ENCODE measurements around the gene CORO2B. TPM values are rescaled to one million over a fixed set of nuclear protein-coding genes. Genes with fewer than 3 reads are reported as not detected.
A peak's percentile ranks its signal among the peaks of the same experiment; 100 is the strongest.

The CORO2B gene
- total and polyA plus RNA-seq, 2 experiments from 2014 or later, result 1.6 to 4.6 TPM

DNA sequence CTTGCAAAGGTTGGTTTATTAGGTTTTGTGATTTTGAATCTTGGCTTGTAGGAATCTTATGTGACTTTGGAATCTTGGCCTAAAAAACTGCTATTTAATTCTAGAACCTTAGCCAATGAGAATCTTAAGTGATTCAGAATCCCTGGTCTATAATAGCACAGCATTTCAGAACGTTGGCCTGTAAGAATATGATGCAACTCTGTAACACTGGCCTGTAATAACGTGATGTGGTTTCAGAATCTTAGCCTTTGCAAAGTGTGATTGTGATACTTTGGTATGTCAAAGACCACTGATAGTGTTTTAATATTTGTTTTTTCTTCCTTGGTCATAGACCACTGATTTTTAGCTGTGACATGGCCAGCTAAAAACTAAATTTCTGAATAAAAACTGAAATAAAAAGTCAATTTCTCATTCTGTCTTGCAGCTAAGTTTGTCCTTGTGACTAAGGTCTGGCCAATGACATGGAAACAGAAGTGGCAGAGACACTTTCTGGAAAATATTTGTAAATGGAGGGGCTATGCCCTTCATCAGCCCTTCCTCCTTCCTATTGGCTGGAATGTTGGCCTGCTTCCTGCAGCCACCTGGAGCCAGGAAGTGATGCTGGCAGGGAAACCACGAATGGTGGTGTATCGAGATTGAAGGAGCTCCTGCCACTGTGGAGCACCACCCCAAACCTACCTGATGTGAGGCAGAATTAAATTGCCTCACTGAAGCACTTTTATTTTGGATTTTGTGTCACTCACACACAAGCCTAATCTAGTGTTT is 42.3 kb upstream of the CORO2B start (continued):
- TF ChIP-seq EZH2phosphoT487 (IDR thresholded peaks at IDR 0.05; ENCODE audit: unreplicated experiment) (no peak), POLR2AphosphoS5 (IDR thresholded peaks at IDR 0.05; ENCODE audit: low read depth) (no peak), JUNB (IDR thresholded peaks at IDR 0.05; ENCODE audit: unreplicated experiment) (no peak), STAT1 (IDR thresholded peaks at IDR 0.05; ENCODE audit: unreplicated experiment) (no peak), EZH2 (IDR thresholded peaks at IDR 0.05; ENCODE audit: low read depth, unreplicated experiment) (no peak)
- TF ChIP-seq, protein P1, sequence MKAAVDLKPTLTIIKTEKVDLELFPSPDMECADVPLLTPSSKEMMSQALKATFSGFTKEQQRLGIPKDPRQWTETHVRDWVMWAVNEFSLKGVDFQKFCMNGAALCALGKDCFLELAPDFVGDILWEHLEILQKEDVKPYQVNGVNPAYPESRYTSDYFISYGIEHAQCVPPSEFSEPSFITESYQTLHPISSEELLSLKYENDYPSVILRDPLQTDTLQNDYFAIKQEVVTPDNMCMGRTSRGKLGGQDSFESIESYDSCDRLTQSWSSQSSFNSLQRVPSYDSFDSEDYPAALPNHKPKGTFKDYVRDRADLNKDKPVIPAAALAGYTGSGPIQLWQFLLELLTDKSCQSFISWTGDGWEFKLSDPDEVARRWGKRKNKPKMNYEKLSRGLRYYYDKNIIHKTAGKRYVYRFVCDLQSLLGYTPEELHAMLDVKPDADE (IDR thresholded peaks at IDR 0.05), result no peak

DNA sequence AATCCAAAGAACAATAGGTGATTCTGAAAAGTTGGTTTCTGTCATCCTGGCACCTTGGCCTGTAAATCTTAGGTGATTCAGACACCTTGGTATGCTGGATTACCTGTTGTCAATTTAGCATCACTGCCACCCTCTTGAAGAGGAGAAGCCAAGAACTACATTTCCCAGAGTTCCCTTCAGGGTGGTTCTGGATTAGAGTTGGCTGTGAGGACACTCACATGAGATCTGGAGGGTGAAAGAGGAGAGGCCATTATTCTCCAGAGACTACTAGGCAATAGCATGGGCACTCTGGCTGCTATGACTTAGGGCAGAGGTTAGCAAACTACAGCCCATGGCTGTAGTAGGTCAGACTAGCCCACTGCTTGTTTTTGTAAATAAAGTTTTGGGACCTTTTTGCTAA is 41.7 kb upstream of the CORO2B start:
- ATAC-seq (peak; percentile 69), DNase-seq (ENCODE audit: low spot score) (peak; percentile 47)
- H3K4me3 ChIP-seq, result no peak overlapping the region
- no peak overlapping the region for H3K4me3 Mint-ChIP-seq
- no peaks in the 10 kb centered on the region; the same call in 1 of the 2 replicates for H3K9me2 ChIP-seq (ENCODE audit: insufficient read depth)
- H3K36me3 Mint-ChIP-seq (ENCODE audit: low read depth), result peaks cover 6% of the 10 kb centered on the region; the same call in 2 of the 3 replicates
- peaks cover 4% of the 10 kb centered on the region for H3K27me3 Mint-ChIP-seq (ENCODE audit: insufficient read depth, low read depth, poor library complexity)
- H3K79me2 ChIP-seq (replicated peaks; ENCODE audit: insufficient read depth), result no peaks in the 10 kb centered on the region
- H4K20me1 ChIP-seq (replicated peaks; ENCODE audit: insufficient read depth), result no peaks in the 10 kb centered on the region
- no peaks in the 10 kb centered on the region for H3F3A ChIP-seq (replicated peaks; ENCODE audit: low read depth)
- no peaks in the 10 kb centered on the region for H3K4me1 ChIP-seq (ENCODE audit: insufficient read depth)
- H3K9me3 Mint-ChIP-seq, result peaks cover 16% of the 10 kb centered on the region; the same call in 2 of the 3 replicates
- no peaks in the 10 kb centered on the region for H3K36me3 ChIP-seq (ENCODE audit: insufficient read depth)
- H3K4me2 ChIP-seq, result no peak overlapping the region
- no peaks in the 10 kb centered on the region for H3K27me3 ChIP-seq (ENCODE audit: insufficient read depth)
- H3K27ac Mint-ChIP-seq, result no peak overlapping the region
- no peaks in the 10 kb centered on the region; the same call in 2 of the 3 replicates for H3K4me1 Mint-ChIP-seq
- H3K27ac ChIP-seq (ENCODE audit: low read depth), result no peak overlapping the region
- H2AFZ ChIP-seq, result peak overlapping the region; percentile 67
- TF ChIP-seq STAT1 (IDR thresholded peaks at IDR 0.05; ENCODE audit: unreplicated experiment) (no peak), ZNF331 (CRISPR knock-in tag; IDR thresholded peaks at IDR 0.05; ENCODE audit: low read depth) (no peak), POLR2AphosphoS5 (IDR thresholded peaks at IDR 0.05; ENCODE audit: low read depth) (no peak), NANOG (IDR thresholded peaks at IDR 0.05; ENCODE audit: borderline replicate concordance) (no peak), JUNB (IDR thresholded peaks at IDR 0.05; ENCODE audit: unreplicated experiment) (no peak)
- TF ChIP-seq, protein P2, sequence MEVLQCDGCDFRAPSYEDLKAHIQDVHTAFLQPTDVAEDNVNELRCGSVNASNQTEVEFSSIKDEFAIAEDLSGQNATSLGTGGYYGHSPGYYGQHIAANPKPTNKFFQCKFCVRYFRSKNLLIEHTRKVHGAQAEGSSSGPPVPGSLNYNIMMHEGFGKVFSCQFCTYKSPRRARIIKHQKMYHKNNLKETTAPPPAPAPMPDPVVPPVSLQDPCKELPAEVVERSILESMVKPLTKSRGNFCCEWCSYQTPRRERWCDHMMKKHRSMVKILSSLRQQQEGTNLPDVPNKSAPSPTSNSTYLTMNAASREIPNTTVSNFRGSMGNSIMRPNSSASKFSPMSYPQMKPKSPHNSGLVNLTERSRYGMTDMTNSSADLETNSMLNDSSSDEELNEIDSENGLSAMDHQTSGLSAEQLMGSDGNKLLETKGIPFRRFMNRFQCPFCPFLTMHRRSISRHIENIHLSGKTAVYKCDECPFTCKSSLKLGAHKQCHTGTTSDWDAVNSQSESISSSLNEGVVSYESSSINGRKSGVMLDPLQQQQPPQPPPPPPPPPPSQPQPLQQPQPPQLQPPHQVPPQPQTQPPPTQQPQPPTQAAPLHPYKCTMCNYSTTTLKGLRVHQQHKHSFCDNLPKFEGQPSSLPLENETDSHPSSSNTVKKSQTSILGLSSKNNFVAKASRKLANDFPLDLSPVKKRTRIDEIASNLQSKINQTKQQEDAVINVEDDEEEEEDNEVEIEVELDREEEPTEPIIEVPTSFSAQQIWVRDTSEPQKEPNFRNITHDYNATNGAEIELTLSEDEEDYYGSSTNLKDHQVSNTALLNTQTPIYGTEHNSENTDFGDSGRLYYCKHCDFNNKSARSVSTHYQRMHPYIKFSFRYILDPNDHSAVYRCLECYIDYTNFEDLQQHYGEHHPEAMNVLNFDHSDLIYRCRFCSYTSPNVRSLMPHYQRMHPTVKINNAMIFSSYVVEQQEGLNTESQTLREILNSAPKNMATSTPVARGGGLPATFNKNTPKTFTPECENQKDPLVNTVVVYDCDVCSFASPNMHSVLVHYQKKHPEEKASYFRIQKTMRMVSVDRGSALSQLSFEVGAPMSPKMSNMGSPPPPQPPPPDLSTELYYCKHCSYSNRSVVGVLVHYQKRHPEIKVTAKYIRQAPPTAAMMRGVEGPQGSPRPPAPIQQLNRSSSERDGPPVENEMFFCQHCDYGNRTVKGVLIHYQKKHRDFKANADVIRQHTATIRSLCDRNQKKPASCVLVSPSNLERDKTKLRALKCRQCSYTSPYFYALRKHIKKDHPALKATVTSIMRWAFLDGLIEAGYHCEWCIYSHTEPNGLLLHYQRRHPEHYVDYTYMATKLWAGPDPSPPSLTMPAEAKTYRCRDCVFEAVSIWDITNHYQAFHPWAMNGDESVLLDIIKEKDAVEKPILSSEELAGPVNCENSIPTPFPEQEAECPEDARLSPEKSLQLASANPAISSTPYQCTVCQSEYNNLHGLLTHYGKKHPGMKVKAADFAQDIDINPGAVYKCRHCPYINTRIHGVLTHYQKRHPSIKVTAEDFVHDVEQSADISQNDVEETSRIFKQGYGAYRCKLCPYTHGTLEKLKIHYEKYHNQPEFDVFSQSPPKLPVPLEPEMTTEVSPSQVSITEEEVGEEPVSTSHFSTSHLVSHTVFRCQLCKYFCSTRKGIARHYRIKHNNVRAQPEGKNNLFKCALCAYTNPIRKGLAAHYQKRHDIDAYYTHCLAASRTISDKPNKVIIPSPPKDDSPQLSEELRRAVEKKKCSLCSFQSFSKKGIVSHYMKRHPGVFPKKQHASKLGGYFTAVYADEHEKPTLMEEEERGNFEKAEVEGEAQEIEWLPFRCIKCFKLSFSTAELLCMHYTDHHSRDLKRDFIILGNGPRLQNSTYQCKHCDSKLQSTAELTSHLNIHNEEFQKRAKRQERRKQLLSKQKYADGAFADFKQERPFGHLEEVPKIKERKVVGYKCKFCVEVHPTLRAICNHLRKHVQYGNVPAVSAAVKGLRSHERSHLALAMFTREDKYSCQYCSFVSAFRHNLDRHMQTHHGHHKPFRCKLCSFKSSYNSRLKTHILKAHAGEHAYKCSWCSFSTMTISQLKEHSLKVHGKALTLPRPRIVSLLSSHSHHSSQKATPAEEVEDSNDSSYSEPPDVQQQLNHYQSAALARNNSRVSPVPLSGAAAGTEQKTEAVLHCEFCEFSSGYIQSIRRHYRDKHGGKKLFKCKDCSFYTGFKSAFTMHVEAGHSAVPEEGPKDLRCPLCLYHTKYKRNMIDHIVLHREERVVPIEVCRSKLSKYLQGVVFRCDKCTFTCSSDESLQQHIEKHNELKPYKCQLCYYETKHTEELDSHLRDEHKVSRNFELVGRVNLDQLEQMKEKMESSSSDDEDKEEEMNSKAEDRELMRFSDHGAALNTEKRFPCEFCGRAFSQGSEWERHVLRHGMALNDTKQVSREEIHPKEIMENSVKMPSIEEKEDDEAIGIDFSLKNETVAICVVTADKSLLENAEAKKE (CRISPR knock-in tag; IDR thresholded peaks at IDR 0.05), result no peak
- TF ChIP-seq, protein P1 (IDR thresholded peaks at IDR 0.05), result no peak
- TF ChIP-seq, protein P3, sequence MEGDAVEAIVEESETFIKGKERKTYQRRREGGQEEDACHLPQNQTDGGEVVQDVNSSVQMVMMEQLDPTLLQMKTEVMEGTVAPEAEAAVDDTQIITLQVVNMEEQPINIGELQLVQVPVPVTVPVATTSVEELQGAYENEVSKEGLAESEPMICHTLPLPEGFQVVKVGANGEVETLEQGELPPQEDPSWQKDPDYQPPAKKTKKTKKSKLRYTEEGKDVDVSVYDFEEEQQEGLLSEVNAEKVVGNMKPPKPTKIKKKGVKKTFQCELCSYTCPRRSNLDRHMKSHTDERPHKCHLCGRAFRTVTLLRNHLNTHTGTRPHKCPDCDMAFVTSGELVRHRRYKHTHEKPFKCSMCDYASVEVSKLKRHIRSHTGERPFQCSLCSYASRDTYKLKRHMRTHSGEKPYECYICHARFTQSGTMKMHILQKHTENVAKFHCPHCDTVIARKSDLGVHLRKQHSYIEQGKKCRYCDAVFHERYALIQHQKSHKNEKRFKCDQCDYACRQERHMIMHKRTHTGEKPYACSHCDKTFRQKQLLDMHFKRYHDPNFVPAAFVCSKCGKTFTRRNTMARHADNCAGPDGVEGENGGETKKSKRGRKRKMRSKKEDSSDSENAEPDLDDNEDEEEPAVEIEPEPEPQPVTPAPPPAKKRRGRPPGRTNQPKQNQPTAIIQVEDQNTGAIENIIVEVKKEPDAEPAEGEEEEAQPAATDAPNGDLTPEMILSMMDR (conservative IDR thresholded peaks at IDR 0.05; ENCODE audit: low read depth in 2 of 2), result no peak

Measured in GM23338 (cell line).